ENCODE results near the gene TIGD2. TPM values are rescaled to one million over a fixed set of nuclear protein-coding genes. Genes with fewer than 3 reads are reported as not detected.

Gene TIGD2
- total and polyA plus RNA-seq, 2 donors (not counting 3 experiments of a cell fraction or from before 2014, with no cell fraction given), result 1.1 to 5.0 TPM

DNA sequence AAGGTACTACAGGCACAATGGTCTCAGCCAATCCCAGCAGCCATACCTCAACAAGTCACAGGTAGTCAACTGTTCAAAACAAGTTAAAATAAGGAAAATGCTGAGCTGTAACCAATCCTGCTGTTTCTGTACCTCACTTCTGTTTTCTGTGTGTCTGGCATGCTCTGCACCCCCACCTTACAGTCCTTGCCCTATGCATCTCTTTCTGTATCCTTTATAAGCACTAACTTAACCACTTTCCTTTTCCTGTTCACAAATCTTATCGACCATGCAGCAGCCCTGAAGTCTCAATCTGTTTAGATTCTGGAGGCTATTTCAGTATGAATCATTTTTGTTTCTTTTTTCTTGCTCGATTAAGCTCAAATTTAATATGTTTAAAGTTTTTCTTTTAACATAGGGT lies 41.9 kb upstream of the TIGD2 start:
- intact Hi-C loops (cut with micrococcal nuclease) (no loop called here), dilution Hi-C loops (cut with MboI; ENCODE audit: extremely low pct_ligation_motif_present, low sequenced_read_pairs) (no loop called here)
- no TSS peak for BruUV-seq (replicated peaks)
- Histone ChIP-seq H3K4me2 (ENCODE audit: insufficient read depth, low read length) (no peak overlapping the region), H3K9ac (replicated peaks; ENCODE audit: extremely low read depth, insufficient read depth, low read length) (no peak overlapping the region), H3K9me1 (replicated peaks; ENCODE audit: control insufficient read depth, extremely low read depth, insufficient read depth, low read length) (no peaks in the 10 kb centered on the region), H3K36me3 (ENCODE audit: control insufficient read depth in 2 of 2, extremely low read depth in 1 of 2, insufficient read depth in 2 of 2, low read length in 2 of 2) (no peaks in the 10 kb centered on the region), H4K20me1 (replicated peaks; ENCODE audit: control insufficient read depth, extremely low read depth, insufficient read depth, low read length) (no peaks in the 10 kb centered on the region), H3K4me1 (ENCODE audit: control insufficient read depth, extremely low read depth, insufficient read depth, low read length) (no peaks in the 10 kb centered on the region), H3K27ac (ENCODE audit: insufficient read depth, low read depth, low read length) (no peak overlapping the region), H3K27me3 (ENCODE audit: control insufficient read depth in 2 of 2, insufficient read depth in 2 of 2, low read length in 2 of 2) (peaks cover 3 to 7% of the 10 kb centered on the region in 2 experiments), H3K4me3 (replicated peaks in 1 of 3; ENCODE audit: insufficient read depth in 1 of 3, low read depth in 1 of 3, low read length in 3 of 3) (no peak overlapping the region), H3K79me2 (ENCODE audit: control insufficient read depth, insufficient read depth, low read length) (no peaks in the 10 kb centered on the region), H3K9me3 (replicated peaks; ENCODE audit: control insufficient read depth, insufficient read depth, low read length) (no peaks in the 10 kb centered on the region), H2AFZ (ENCODE audit: low read depth, low read length) (no peak overlapping the region)
- DNase-seq (ENCODE audit: low read depth, low spot score), result no peak
- no peak for TF ChIP-seq MAX (IDR thresholded peaks at IDR 0.05; ENCODE audit: insufficient read depth, insufficient read length)
- TF ChIP-seq EZH2 (IDR thresholded peaks at IDR 0.05; ENCODE audit: borderline replicate concordance, low read depth, low read length, severe bottlenecking), result no peak
- no peak for TF ChIP-seq JUN (IDR thresholded peaks at IDR 0.05; ENCODE audit: borderline replicate concordance, insufficient read depth, insufficient read length, low read depth)
- no peak for TF ChIP-seq POLR2AphosphoS5 (IDR thresholded peaks at IDR 0.05; ENCODE audit: insufficient read depth, low read depth, low read length)
- no peak for TF ChIP-seq CTCF (IDR thresholded peaks at IDR 0.05; ENCODE audit: extremely low read depth in 1 of 2, insufficient read depth in 1 of 2, low read depth in 1 of 2, low read length in 2 of 2)
- TF ChIP-seq FOS (IDR thresholded peaks at IDR 0.05; ENCODE audit: borderline replicate concordance, insufficient read depth, low read length), result no peak
- FAIRE-seq, result no peak
- CTCF ChIA-PET, result interaction anchor here (0.9 kb wide), 1 partner anchor 28 kb away, joined by 3 read pairs; no protein-coding TSS in a partner anchor
- POLR2A ChIA-PET, result no interaction called here
